HG02943 (cell line): ENCODE results near the gene GUCD1.
"Not testable (repeated sequence)": the region's sequence is repeated elsewhere in the genome, so short reads cannot be mapped to it uniquely, and the experiment has no call there.

Source experiments
- ATAC-seq: cut with Tn5 transposase; IDR thresholded peaks from one replicate; pipeline ENCODE4 v1.9.1; 2021; ENCODE audit warnings: mild to moderate bottlenecking, low read depth, moderate library complexity; ENCODE audit not compliant: unreplicated experiment

GUCD1 gene

DNA sequence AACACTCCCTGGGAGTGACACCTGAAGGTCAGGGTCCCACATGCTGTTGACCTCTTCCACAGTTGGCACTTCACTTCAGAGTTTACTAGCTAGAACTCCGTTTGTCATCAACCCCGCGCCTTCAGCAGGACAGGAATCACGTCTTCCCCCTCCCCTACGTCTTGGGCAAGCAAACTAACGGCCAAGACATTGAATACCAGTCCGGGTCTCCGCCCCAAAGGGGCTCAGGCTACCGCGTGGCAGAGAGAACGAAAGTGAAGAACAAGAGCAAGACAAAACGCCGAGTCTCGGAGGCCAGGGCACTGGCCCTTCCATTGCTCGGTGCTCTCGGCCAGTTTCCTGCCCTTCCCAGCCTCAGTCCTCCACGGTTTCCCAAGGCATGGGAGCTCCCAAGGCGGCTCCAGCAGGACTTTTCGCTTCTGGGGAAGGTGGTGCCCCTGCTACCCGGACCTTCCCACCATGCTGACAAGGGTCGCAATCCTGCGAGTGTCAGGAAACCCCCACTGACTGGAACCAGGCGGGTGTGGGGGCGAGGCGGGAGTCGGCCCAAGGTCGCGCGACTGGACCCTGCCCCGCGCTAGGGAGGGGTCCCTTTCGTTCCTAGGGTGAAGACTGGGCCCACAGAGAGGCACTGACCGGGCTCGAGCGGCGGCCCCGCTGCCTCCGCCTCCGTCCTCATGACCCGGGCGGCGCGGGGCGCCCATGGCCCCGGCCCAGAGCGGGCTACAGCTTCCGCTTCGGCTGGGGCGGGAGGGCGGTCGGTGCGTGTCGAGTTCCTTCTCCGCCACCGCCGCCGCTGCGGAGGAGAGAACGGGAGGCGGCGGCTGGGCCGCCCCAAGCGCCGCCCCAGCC is at the start of gene GUCD1:
TSS of gene GUCD1 (minus strand) at position 826 of the 852 bp plus-strand sequence. CDS start at position 679, 147 bp downstream.
- ATAC-seq = no peak

DNA sequence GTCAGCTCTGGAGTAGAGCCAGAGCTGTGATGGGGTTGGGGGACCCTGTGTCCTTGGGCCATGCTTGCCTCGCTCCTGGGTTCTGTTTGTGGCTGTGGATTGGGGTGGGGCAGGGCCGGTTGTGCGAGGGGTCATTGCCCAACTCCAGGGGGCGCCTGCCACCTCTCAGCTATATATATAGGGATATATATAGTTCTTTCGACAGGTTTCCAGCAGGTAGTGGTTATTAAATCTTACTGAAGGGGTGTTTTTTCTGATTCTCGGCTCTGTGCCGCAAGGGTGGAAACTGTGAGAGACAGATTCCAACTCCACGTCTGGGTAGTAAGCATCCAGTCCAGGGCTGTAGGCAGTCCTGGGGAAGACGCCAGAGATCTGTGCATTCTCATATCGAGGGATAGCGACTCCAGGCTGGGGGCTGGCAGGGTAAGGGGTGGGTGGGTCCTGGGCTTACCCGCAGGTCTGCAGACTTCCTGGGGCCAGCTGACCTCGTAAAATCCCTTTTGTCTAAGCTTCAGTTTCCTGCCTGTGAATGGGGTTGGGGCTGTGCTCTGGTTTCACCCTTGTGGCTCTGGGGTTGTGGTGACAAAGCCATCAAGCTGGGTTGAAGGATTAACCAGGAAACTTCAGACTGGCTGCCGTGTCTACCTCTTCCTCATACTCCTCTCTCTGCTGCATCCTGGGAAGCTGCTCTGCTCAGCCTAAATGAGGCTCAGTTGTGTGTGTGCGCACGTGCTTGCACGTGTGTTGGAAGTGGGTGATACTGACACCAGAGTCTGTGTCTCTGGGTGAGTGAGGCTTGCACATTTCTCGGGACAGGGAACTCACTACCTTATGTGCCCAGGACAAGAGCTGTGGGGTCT is 49.1 kb upstream of the GUCD1 start:
- ATAC-seq = not testable (repeated sequence)

- not testable (repeated sequence) for ATAC-seq
Measured at GRCh38 chr22:24602847-24603769, 48.2 kb upstream of the GUCD1 start, which contains the start of gene GGT1. GGT1 (plus strand) TSS chr22:24603193; CDS start chr22:24611082, 7,889 bp downstream.

DNA sequence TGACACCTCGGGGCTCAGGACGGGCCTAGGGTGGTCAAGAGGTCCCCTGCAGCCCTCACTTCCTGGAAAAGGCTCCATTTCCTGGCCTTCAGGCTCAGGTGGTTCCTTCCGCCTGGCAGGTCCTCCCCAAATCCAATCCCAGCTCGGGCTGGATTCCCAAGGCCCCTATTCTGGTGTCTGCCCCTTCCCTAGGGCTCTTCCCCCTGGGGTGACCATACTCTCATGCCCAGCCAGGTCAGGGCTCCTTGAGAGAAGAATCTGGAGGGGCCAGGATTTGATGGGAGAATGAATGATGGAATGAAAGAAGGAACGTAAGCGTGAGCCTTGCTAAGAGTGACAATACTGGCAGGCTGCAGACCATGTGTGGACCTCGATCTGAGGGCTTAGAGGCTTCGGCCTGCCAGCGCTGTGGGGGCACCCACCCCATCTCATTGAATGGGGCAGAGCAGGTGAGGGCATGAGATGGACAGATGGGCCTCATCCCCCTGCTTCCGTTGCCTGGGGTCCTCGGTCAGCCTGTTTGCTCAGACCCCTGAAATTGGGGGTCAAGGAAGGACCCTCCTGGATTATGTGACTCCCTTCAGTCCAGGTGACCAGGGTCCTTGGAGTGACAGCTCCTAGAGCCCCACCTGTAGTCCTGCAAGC is 47.3 kb upstream of the GUCD1 start:
- not testable (repeated sequence) for ATAC-seq

GRCh38 chr22:24601217-24602104 is 46.5 kb upstream of the GUCD1 start:
- ATAC-seq = no peak

GRCh38 chr22:24599958-24600715 is 45.2 kb upstream of the GUCD1 start:
- not testable (repeated sequence) for ATAC-seq

GRCh38 chr22:24599514-24599913 is 44.6 kb upstream of the GUCD1 start:
- no peak for ATAC-seq

- ATAC-seq = not testable (repeated sequence)
Measured at GRCh38 chr22:24597076-24597475, 42.1 kb upstream of the GUCD1 start.

DNA sequence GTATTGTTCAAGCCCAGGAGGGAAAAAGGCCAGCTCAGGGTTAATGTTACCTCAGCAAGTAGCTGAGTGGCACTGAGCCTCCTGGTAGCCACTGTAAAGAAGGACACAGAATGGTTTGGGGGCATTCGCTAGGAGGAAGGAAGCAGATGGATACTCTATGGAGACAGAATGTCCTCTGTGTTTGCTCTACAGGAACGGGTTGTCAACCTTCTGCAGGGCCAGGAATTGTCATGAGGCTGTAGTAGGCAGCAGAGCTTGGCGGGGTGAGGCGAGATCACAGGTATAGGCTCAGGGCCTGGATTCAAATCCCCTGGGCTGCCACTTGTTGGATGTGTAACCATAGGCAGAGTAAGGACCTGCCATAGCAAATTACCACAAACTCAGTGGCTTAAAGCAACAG is 40.9 kb upstream of the GUCD1 start:
- no peak for ATAC-seq

- no peak for ATAC-seq
Measured at GRCh38 chr22:24595228-24595627, 40.3 kb upstream of the GUCD1 start.

DNA sequence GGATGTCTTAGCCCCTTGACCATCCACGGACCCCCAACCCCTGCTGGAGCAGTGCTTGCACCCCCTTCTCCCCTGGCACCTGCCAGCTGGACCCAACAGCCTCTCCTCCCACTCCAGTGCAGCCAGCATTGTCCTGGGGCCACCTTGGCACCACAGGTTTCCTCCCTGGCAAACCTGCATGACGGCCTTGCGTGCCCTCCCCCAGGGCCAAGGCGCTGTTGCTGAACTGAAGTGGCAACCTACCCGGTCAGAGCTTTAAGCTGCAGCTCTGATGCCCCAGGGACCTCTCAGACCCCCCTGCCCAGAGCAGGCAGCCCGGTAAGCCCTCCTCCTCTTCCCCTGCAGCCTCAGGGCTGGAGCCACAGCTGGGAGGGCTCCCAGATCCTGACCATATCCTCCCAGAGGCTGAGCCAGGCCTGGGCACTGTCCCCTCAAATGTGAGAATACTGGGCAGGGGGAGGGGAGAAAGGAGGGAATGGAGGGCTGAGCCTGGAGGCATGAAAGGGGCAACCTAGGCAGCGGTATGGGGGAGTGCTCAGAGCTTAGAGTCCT is 39.7 kb upstream of the GUCD1 start:
- ATAC-seq = no peak

DNA sequence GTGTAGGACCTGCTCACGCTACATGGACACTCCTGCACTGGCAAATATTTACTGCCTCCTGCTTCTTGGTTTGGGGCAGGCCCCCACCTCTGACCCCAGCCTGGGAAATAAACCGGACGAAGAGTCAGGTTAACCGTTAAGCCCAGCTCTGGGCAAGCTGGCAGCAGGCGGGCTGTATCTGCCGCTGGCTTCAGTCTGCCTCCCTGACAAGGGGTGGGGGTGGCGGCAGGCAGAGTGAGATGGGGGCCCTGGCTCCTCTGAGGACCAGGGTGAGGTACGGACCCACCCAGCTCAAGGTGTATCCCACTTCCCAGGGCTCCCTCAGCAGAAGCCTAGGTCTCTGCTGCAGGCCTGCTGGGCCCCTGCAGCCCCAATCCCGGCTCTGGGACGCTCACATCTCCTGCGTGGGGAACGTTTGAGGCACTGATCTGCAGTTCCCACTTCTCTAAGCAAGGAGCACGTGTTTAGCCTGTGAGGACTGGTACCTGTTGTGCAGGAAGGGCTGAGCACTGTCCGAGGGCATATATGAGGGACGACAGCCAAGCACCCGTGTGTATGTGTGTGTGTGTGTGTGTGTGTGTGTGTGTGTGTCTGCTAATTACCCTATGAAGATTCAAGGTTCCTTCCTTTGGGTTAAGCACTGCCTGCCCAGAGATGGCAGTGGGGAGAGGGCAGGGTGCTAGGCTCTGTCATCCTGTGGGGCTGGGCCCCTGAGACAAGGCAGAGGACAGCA is 39.1 kb upstream of the GUCD1 start:
- ATAC-seq = no peak

GRCh38 chr22:24593559-24593835 is 38.6 kb upstream of the GUCD1 start:
- not testable (repeated sequence) for ATAC-seq

DNA sequence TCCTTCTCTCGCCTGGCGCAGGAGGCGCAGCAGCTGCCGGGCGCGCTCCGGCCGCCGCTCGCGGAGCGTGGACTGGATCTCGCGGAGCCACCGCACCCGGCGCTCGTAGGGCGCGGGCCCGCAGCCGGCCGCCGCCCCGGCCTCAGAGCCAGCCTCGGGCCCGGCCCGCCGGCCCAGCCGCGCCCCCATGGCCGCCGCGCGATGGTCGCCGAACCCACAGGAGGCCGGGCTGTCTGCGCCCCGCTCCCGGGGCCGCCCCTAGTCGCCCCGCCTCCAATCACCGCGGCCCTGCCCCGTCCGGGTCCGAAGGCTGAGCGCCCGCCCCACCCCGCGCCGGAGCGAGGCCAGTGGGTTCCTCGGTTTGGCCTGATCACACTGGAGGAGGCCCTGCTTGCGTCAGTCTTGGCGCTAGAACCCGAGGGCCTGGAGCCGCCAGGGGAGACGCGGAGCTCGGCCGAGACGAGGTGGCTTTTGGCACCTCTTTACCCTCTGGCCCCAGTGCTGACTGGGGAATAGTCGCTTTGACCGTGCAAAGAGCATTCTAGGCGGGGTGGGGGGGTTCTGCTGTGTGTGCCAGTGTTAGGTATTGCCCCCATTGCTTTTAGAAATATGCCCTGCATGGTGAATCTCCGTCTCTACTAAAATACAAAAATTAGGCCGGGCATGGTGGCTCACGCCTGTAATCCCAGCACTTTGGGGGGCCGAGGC is 38.1 kb upstream of the GUCD1 start, which contains the start of gene LRRC75B:
TSS of gene LRRC75B (minus strand) at position 223 of the 708 bp plus-strand sequence. CDS start at position 189, 34 bp downstream.
- no peak for ATAC-seq

DNA sequence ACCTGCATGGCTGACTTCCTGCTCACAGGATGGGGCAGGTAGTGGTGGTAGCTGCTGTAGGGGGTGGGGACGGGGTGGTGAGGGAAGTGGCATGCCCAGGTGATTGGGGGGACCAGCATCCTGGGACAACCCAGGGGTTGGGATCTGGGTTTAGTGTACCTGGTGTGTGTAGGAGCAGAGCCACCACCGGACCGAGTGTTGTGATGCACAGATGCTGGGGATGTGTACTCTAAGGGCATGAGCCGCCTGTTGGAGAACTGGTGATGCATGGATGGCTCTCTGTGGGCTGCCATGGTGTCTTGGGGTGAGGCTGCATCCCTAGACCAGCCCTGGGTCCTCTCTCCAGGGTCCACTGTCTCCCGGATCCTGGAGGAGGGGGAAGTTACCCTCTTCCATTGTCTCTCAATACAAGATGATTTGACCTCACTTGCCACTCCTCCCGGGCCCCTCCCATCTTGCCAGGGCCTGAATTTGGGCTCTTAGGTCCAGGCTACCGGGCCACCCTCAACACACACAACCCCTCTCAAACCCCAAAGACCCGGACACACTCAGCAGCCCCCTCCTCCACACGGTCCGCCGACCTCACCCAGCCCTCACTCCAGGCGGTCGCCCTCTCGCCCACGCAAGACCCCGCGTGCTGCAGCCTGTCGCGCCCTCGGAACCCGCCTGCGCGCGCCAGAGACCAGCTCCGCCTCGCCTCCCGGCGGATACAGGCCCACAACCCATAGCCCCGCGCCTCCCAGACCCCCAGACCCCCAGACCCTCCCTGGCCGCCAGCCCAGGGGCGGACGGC is 37.3 kb upstream of the GUCD1 start:
- no peak for ATAC-seq
